Measurements from ENCODE around the gene SERPINI1.

Gene SERPINI1

GRCh38 chr3:167854846-167855245 is 119.3 kb downstream of the SERPINI1 start:
- DNase-seq: no peak

GRCh38 chr3:167855306-167855705 is 119.8 kb downstream of the SERPINI1 start:
- DNase-seq: no peak

- DNase-seq: no peak
Measured at GRCh38 chr3:167858865-167859264, 123.3 kb downstream of the SERPINI1 start.

DNA sequence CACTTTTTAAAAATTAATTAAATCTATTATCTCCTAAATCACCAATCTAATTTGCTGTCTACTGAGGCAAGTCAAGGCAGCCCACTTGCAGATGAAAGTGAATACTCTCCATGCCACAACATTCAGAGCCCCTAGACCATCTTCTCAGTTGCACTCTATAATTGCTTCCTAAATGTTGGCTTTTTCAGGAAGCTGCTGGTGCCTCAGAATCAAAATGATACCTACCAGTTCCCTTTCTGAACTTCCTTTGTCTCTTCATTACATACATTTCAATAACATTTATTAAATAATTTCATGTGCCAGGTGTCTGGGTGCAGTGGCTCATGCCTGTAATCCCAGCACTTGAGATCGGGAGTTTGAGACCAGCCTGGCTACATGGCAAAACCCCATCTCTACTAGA is 124.1 kb downstream of the SERPINI1 start:
- no peak for DNase-seq

DNA sequence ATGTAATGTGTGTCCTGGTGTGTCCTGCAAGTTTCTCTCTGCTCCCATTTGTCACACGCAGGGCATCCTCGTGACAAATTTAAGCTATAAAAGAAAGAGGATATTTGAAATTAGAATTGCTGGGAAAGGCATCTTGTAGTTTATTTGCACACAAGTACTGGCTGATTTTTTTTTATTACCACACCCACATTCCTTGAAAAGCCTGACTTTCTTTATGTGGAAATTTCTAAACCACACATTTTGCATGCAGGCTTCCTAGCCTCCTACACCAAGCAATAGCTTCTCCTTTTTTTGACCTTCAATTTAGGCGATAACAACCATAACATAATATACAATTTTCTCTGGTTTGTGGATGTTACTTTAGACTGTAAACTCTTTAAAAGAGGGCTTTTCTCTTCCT is 126.1 kb downstream of the SERPINI1 start:
- DNase-seq: no peak

DNA sequence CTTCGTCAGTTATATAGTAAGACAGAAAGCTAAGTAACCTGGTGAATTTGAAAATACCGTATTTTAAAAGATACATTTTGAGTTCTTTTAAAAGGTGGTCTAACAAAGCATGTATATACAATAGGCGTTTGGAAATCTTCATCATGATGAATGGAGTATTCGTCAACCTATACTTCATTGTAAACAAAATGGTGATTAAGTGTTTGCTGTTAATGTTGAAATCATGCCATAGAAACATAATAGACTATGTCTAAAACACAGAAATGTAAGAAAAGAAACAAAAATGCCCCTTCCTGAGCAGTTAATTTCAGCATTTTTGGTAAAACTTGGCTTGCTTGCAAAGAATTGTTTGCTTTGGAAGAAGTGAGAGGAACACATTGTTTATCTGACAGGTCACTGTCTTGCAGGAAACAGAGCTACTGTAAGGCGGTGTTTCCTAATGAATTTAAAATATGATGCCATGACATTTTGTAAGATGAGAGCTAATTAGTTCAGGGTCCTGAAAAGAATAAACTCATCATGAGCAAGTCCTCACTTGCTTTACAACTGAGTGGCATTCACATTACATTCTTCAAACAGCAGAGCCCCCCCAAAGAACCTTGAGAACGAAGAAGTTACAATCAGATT is 126.7 kb downstream of the SERPINI1 start:
- DNase-seq: no peak

DNA sequence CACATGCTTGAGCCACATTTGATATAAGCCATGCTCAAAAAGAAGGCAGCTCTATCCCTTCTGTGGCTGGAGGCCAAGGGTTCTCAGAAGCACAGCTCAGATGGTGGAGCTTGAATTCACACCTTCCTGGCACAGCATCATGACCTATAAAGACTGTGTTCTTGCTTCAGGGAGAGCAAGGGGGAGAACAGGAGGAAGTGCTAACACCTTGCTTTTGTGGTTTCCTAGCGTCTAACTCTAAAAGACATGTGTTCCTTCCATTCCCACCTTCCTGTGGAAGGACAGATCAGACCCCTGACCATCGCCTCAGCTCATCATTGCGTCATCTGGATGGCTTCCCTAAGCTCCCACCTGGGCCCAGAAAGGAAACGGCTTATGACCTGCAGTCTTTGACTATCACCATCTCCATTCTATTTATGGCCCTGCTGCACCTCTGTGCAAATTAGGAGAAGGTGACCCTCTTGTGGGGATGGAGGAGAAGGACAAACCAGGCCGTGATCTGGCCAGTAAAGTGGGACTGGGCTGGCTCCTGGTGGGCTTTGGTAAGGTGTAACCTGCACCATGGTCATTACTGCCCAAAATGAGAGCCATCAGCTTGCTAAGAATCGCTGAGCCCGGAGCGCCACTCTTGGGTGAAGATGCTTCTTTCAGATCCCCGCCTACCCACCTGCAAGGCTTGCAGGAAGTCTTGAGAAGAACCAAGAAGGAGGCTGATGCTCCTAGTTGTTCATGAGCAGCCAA is 128.5 kb downstream of the SERPINI1 start:
- DNase-seq: no peak

GRCh38 chr3:167864552-167864874 is 129.0 kb downstream of the SERPINI1 start:
- no peak for DNase-seq

DNA sequence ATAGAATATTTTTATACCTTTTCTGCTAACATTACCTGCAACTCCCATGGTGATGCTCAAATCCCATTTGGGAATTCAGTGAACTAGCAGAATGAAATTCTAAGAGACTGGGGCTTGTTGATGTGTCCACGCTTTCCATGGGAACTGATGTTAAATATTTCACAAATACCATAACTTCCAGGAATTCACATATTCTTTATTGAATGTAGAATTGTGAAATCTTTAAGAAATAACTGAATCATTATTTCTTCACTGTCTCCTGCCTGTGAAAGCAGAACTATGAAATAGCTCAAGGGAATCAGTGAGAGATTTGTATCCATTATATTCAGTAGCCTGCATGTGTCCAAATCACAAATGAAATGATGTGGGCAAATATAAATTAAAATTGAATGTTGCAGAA is 130.8 kb downstream of the SERPINI1 start:
- no peak for DNase-seq

DNA sequence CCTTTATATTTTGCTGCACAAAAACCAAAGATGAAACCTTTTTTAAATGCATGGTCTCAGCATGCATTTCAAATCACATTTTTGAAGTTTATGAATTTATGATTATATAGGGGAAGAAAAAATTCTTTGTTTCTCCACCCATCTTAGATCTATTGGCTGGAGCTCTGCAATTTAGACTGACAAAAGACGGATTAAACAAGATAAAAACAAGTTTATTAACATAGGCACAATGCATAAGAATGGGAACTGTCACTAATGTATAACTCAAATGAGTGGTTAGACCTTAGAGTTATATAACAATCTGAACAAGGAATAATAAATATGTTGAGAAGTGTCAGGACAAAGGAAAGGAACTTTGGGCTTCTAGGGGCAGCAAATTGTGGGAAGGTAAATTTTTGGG is 132.5 kb downstream of the SERPINI1 start:
- no peak for DNase-seq

DNA sequence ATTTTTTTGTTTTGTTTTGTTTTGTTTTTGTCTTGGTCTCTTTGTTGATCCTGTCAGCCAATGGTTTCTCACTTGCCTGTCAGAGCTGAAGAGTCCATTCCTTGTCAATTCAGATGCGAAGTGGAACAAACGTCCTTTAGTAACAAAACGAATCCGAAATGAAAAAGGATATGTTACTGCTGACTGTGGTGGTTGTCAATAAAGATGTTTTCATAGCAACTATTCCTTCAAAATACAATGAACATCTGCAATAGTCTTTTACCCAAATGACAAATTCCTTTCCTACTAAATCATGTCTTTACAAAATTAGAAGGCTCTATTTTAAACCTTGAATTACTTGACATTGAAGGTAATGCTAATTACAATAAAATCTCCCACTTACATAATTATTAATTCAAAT is 134.7 kb downstream of the SERPINI1 start:
- no peak for DNase-seq

DNA sequence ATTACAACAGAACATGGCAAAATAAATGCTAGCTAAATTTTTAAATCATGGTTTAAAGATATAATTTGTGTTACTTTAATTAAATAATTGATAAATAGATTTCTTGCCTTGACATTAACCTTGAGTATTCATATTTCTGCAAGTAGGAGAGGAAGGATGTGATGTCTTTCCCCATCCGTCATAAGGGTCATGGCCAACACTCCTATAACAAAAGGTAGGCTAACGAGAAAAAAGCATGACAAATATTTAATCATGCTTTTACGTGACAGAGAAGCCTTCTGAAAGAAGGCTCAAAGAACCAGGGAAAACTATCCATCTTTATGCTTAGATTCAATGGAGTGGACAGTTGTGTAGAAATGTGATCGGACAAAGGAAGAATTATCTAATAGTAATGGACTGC is 135.2 kb downstream of the SERPINI1 start:
- no peak for DNase-seq

DNA sequence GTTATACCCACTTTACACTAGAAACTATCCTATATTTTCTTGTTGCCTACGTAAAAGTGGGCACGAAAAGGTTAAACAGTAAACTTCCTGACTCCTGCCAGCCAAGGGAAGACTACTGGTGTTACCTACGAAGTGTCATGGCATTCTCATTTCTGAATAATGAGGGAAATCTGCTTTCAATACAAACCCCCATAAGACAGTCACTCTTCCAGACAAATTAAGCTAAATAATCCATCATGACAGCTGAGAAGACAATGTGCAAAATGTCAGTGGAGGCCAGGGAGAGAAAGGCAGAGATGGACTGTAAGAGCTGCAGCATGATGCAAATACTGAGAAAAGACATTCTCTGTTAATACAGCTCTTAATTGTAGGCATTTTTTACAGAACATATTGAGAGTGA is 136.5 kb downstream of the SERPINI1 start:
- DNase-seq: no peak

GRCh38 chr3:167872941-167873340 is 137.4 kb downstream of the SERPINI1 start:
- DNase-seq: no peak

DNA sequence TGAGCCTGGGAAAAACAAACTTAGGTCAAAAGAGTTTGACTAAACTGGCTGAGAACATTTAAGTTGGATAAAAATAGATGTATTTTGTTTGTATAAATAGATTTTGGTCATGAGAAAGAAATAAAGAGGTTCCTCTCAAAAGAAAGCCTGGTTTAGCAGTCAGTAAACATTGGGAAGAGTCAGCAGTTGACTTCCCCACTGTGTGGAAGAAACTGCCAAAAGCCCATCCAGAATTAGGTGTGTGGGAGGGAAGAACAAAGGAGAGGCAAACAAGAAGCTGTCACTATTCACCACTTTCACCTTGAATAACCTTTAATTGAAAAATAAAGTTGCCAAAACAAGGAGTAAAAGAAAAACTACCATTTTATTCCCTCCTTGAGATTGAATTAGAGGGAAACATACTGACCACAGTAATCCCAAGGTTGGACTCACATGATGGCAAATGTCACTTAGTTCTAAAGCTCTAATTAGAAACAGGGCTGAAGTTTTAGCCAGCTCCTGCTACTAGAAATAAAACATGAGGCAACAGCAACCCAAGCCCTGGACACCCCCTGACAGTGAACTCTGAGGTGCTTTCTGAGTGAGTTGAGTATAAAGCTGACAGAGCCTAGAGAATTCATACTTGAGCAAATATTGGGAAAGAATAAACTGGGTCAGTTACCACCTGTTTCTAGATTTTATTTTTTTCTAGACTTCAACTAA is 139.3 kb downstream of the SERPINI1 start:
- DNase-seq: no peak
